Measurements from ENCODE around the gene ATL1.
A peak's percentile ranks its signal among the peaks of the same experiment; 100 is the strongest.

DNA sequence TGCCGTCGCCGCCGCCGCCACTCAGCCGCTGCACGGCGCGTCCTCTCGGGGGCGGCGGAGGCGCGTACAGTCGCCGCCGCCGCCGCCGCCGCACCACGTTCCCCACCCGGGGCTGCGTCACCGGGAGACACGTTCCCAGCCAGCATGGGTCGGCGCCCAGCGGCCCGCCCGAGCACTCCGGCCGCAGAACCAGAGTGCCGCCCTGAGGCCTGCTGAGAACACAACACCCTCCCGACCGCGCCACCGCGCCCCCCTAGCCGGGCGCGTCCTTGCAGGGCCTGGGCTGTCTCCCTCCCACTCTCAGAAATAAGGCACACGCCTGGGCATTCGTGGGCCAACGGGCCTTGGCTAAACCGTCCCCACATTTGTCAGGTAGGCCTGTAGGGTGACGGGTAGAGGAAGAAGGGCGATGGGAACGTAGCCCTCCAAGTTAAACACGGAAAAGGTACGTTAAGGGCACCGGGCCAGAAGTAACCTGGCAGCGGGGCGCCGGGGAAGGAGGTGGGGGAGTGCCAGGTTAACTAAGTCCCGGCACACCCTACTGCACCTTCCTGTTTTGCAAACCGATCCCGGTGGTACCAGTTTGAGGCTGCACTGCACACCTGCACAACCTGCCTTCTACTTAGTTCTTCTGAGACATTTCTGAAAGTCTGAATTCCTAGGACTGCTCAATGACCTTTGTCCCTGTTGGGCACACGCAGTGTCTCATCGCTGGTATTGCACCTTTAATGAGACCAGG is 27.3 kb upstream of the ATL1 start, which contains the start of gene MAP4K5:
- TF ChIP-seq, protein P1, sequence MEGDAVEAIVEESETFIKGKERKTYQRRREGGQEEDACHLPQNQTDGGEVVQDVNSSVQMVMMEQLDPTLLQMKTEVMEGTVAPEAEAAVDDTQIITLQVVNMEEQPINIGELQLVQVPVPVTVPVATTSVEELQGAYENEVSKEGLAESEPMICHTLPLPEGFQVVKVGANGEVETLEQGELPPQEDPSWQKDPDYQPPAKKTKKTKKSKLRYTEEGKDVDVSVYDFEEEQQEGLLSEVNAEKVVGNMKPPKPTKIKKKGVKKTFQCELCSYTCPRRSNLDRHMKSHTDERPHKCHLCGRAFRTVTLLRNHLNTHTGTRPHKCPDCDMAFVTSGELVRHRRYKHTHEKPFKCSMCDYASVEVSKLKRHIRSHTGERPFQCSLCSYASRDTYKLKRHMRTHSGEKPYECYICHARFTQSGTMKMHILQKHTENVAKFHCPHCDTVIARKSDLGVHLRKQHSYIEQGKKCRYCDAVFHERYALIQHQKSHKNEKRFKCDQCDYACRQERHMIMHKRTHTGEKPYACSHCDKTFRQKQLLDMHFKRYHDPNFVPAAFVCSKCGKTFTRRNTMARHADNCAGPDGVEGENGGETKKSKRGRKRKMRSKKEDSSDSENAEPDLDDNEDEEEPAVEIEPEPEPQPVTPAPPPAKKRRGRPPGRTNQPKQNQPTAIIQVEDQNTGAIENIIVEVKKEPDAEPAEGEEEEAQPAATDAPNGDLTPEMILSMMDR (IDR thresholded peaks at IDR 0.05; ENCODE audit: low read depth, low read length, poor library complexity, severe bottlenecking), result peak; percentile 74
- no peak for TF ChIP-seq EZH2phosphoT487 (IDR thresholded peaks at IDR 0.05; ENCODE audit: borderline replicate concordance, low read length)
